OCI-LY3 (cell line): Measurements from ENCODE around the gene NDUFB2.

Experiments
- H2AFZ ChIP-seq: fragments of 200-600, 300-600 bp; shearing (Covaris generic); 2 replicates; pipeline ENCODE4 v1.6.0; 2014; ENCODE audit warnings: antibody characterized with exemption, low read depth, low read length
- H3K27ac ChIP-seq: fragments of 200-600, 300-600 bp; sonication (generic); 2 replicates; pipeline ENCODE4 v1.5.1; 2014; ENCODE audit warnings: mild to moderate bottlenecking, low read length, moderate library complexity, mixed read lengths
- H3K27me3 ChIP-seq: fragments of 200-600, 300-600 bp; sonication (generic); 2 replicates; pipeline ENCODE4 v1.6.1; 2014; ENCODE audit warnings: low read depth, low read length, mixed read lengths
- H3K36me3 ChIP-seq: fragments of 200-600, 300-600 bp; sonication (generic); replicated peaks from 2 replicates; pipeline ENCODE3; 2014; ENCODE audit warnings: low read depth, low read length, mixed read lengths
- H3K4me1 ChIP-seq: fragments of 300-600, 200-600 bp; sonication (generic); 2 replicates; pipeline ENCODE4 v1.6.1; 2014; ENCODE audit warnings: low read length, mixed read lengths
- H3K4me2 ChIP-seq: fragments of 200-600, 300-600 bp; sonication (generic); 2 replicates; pipeline ENCODE4 v1.6.1; 2014; ENCODE audit warnings: low read length, mixed read lengths
- H3K4me3 ChIP-seq: fragments of 300-600, 200-600 bp; sonication (generic); 2 replicates; pipeline ENCODE4 v1.5.1; 2014; ENCODE audit warnings: antibody characterized with exemption, mild to moderate bottlenecking, low read length, moderate library complexity
- H3K79me2 ChIP-seq: fragments of 300-600, 200-600 bp; shearing (Covaris generic); 2 replicates; pipeline ENCODE4 v1.6.1; 2014; ENCODE audit warnings: mild to moderate bottlenecking, low read length, mixed read lengths
- H3K9ac ChIP-seq: fragments of 300-600, 200-600 bp; shearing (Covaris generic); 2 replicates; pipeline ENCODE4 v1.6.0; 2014; ENCODE audit warnings: mild to moderate bottlenecking, low read length, moderate library complexity
- H3K9me3 ChIP-seq: fragments of 200-600, 300-600 bp; shearing (Covaris generic); 2 replicates; pipeline ENCODE4 v1.6.1; 2014; ENCODE audit warnings: low read length, mixed read lengths; ENCODE audit not compliant: insufficient read depth
- H4K20me1 ChIP-seq: fragments of 200-600, 300-600 bp; sonication (generic); 2 replicates; pipeline ENCODE4 v1.6.1; 2016; ENCODE audit warnings: low read length, mixed read lengths; ENCODE audit not compliant: insufficient read depth
- CTCF ChIP-seq: fragments of 200-600, 300-600 bp; sonication (generic); IDR thresholded peaks from 2 replicates; pipeline ENCODE4 v1.5.1; 2014; ENCODE audit warnings: antibody characterized with exemption, low read length, low read depth
- EZH2phosphoT487 ChIP-seq: fragments of 200-600 bp; shearing (Covaris generic); IDR thresholded peaks from 2 replicates; pipeline ENCODE4 v1.6.1; 2018; ENCODE audit warnings: antibody characterized with exemption, mixed run types, low read depth

Gene NDUFB2

DNA sequence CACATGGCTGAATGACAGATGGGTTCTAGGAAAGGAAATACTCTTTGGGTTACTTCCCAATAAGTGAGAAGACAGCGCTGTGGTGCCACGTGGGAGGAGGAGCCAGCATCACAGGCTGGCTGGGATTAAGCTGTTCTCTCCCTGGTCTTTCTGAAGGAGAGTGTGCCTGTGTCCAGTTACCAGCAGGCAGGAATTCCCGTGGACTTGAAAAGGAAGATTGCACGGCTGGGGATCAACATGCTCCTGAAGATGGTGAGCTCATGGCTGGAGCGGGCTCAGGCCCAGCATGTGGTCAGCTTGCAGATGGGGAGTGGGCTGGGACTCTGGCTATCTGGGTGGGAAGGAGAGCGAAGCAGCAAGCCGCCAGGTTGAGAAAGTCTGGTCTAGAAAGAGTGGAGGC is 15.6 kb upstream of the NDUFB2 start:
- H4K20me1 ChIP-seq: no peaks in the 10 kb centered on the region
- H3K27ac ChIP-seq: no peak overlapping the region
- H3K4me2 ChIP-seq: no peak overlapping the region
- no peak overlapping the region for H3K4me3 ChIP-seq
- TF ChIP-seq EZH2phosphoT487: no peak
- TF ChIP-seq CTCF: no peak
- H3K79me2 ChIP-seq: no peaks in the 10 kb centered on the region
- no peaks in the 10 kb centered on the region for H3K9me3 ChIP-seq
- peaks cover 11% of the 10 kb centered on the region for H3K36me3 ChIP-seq
- H2AFZ ChIP-seq: no peak overlapping the region
- no peak overlapping the region for H3K9ac ChIP-seq
- H3K4me1 ChIP-seq: peaks cover 11% of the 10 kb centered on the region
- no peaks in the 10 kb centered on the region for H3K27me3 ChIP-seq

DNA sequence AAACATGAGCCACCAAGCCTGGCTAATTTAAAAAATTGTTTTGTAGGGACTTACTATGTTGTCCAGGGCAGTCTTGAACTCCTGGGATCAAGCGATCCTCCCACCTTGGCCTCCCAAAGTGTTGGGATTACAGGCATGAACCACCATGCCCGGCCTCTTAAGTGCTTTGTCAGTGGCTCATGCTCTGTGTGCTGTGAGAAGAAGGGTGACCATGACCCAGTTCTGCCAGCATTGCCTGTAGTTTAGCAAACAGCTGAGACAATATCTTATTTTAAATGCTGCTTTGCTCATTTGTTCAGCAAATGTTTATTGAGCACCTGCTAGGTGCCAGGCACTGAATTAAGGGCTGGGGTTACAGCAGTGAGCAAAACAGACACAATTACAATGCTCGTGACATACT is 14.7 kb upstream of the NDUFB2 start:
- Histone ChIP-seq H3K4me3 (no peak overlapping the region), H3K79me2 (no peaks in the 10 kb centered on the region), H3K4me1 (peaks cover 2% of the 10 kb centered on the region), H3K9me3 (no peaks in the 10 kb centered on the region), H3K4me2 (no peak overlapping the region), H3K9ac (no peak overlapping the region), H3K27ac (no peak overlapping the region), H4K20me1 (no peaks in the 10 kb centered on the region), H2AFZ (no peak overlapping the region), H3K36me3 (peaks cover 11% of the 10 kb centered on the region), H3K27me3 (no peaks in the 10 kb centered on the region)
- TF ChIP-seq CTCF: no peak
- TF ChIP-seq EZH2phosphoT487: no peak

DNA sequence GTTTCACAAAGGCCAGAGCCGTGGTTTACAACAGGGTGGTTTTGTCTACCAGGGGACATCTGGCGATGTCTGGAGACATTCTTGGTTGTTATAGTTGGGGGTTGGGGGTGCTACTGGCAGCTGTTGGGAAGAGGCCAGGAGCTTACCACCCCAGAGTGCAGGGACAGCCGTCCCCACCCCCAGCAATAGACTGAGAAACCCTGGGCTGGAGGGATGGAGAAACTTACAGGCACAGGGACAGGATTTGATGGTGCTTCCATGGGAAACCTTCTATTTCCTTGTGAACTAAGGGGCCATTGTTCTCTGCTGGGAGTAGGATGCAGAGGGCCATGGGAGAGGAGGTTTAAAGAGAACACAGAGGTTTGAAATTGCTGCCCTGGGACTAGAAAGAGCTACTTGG is 12.9 kb upstream of the NDUFB2 start:
- no peak for TF ChIP-seq EZH2phosphoT487
- TF ChIP-seq CTCF: no peak
- Histone ChIP-seq H3K4me2 (no peak overlapping the region), H3K27me3 (no peaks in the 10 kb centered on the region), H3K36me3 (peaks cover 14% of the 10 kb centered on the region), H3K4me3 (no peak overlapping the region), H3K79me2 (no peaks in the 10 kb centered on the region), H2AFZ (no peak overlapping the region), H4K20me1 (no peaks in the 10 kb centered on the region), H3K9ac (no peak overlapping the region), H3K9me3 (no peaks in the 10 kb centered on the region), H3K27ac (no peak overlapping the region), H3K4me1 (no peaks in the 10 kb centered on the region)

GRCh38 chr7:140684066-140684950 is 12.2 kb upstream of the NDUFB2 start:
- no peak for TF ChIP-seq CTCF
- TF ChIP-seq EZH2phosphoT487: no peak
- Histone ChIP-seq H3K4me3 (no peak overlapping the region), H3K27ac (no peak overlapping the region), H3K27me3 (no peaks in the 10 kb centered on the region), H2AFZ (no peak overlapping the region), H3K79me2 (no peaks in the 10 kb centered on the region), H3K4me2 (no peak overlapping the region), H3K9ac (no peak overlapping the region), H3K9me3 (no peaks in the 10 kb centered on the region), H4K20me1 (no peaks in the 10 kb centered on the region), H3K36me3 (peaks cover 9% of the 10 kb centered on the region), H3K4me1 (no peaks in the 10 kb centered on the region)
